Pons (tissue), 1 donor: ENCODE data around the gene PLEKHB1.
"Not testable (repeated sequence)": the region's sequence is repeated elsewhere in the genome, so short reads cannot be mapped to it uniquely, and the experiment has no call there.

Source experiments
- DNase-seq: peaks from one replicate; pipeline ENCODE4 v3.0.0-alpha.2; 2016; ENCODE audit warnings: low spot score

The PLEKHB1 gene

GRCh38 chr11:73676552-73676951 lies 30.2 kb downstream of the PLEKHB1 start:
- not testable (repeated sequence) for DNase-seq

GRCh38 chr11:73680687-73681086 lies 34.3 kb downstream of the PLEKHB1 start:
- no peak for DNase-seq

GRCh38 chr11:73693899-73694525 lies 47.6 kb downstream of the PLEKHB1 start:
- no peak for DNase-seq

- DNase-seq = no peak
These were observed 58.7 kb downstream of the PLEKHB1 start for GRCh38 chr11:73705053-73705452.

- no peak for DNase-seq
These were observed 64.6 kb downstream of the PLEKHB1 start for GRCh38 chr11:73710964-73711363.
